HG02642 (cell line): ENCODE results near the gene CARHSP1.
"Not testable (repeated sequence)": the region's sequence is repeated elsewhere in the genome, so short reads cannot be mapped to it uniquely, and the experiment has no call there.

ENCODE experiments used
- ATAC-seq: cut with Tn5 transposase; IDR thresholded peaks from one replicate; pipeline ENCODE4 v1.9.1; 2021; ENCODE audit warnings: mild to moderate bottlenecking; ENCODE audit not compliant: unreplicated experiment, poor library complexity

Gene CARHSP1

GRCh38 chr16:8858994-8859912 is 9.6 kb downstream of the CARHSP1 start:
- ATAC-seq = no peak

GRCh38 chr16:8855972-8856371 is 12.8 kb downstream of the CARHSP1 start:
- ATAC-seq = no peak

- no peak for ATAC-seq
Observed at GRCh38 chr16:8855051-8855786, 13.6 kb downstream of the CARHSP1 start.

- no peak for ATAC-seq
Observed at GRCh38 chr16:8854298-8854948, 14.4 kb downstream of the CARHSP1 start.

GRCh38 chr16:8853611-8854010 is 15.2 kb downstream of the CARHSP1 start:
- ATAC-seq = no peak

- ATAC-seq = no peak
Observed at GRCh38 chr16:8853150-8853549, 15.7 kb downstream of the CARHSP1 start.

GRCh38 chr16:8852534-8852933 is 16.3 kb downstream of the CARHSP1 start:
- no peak for ATAC-seq

- ATAC-seq = no peak
Observed at GRCh38 chr16:8851761-8852403, 16.9 kb downstream of the CARHSP1 start.

GRCh38 chr16:8850279-8850885 is 18.4 kb downstream of the CARHSP1 start:
- no peak for ATAC-seq

GRCh38 chr16:8849411-8850011 is 19.3 kb downstream of the CARHSP1 start:
- no peak for ATAC-seq

GRCh38 chr16:8848939-8849391 is 19.8 kb downstream of the CARHSP1 start:
- ATAC-seq = no peak

GRCh38 chr16:8848231-8848938 is 20.4 kb downstream of the CARHSP1 start:
- ATAC-seq = no peak

- ATAC-seq = no peak
Observed at GRCh38 chr16:8847623-8848022, 21.2 kb downstream of the CARHSP1 start.

- ATAC-seq = no peak
Observed at GRCh38 chr16:8847145-8847544, 21.7 kb downstream of the CARHSP1 start.

GRCh38 chr16:8846401-8846932 is 22.3 kb downstream of the CARHSP1 start:
- no peak for ATAC-seq

GRCh38 chr16:8845699-8846298 is 23.0 kb downstream of the CARHSP1 start:
- ATAC-seq = no peak

- not testable (repeated sequence) for ATAC-seq
Observed at GRCh38 chr16:8843296-8843695, 25.5 kb downstream of the CARHSP1 start.

- ATAC-seq = not testable (repeated sequence)
Observed at GRCh38 chr16:8842016-8842415, 26.8 kb downstream of the CARHSP1 start.
